Stimulated activated CD8-positive, alpha-beta memory T cell treated with anti-CD3 and anti-CD28 coated beads, Interleukin-12 subunit alpha, Interleukin-12 subunit beta, amount 100 ng/mL, for 4 hours (primary cell): ENCODE measurements around the gene ALOX12.
"Not testable (repeated sequence)": the region's sequence is repeated elsewhere in the genome, so short reads cannot be mapped to it uniquely, and the experiment has no call there.

Source experiments
- DNase-seq: peaks from one replicate; pipeline ENCODE4 v3.0.0-alpha.2; 2020; ENCODE audit warnings: low read depth

ALOX12 gene

GRCh38 chr17:6995500-6996255 lies at the start of gene ALOX12:
TSS of gene ALOX12 (plus strand) at chr17:6996049. CDS start at chr17:6996118, 69 bp downstream.
- no peak for DNase-seq

- no peak for DNase-seq
These were observed 48.1 kb upstream of the ALOX12 start for GRCh38 chr17:6947745-6948144.

GRCh38 chr17:6948562-6948961 lies 47.3 kb upstream of the ALOX12 start:
- DNase-seq, result no peak

- no peak for DNase-seq
These were observed 46.9 kb upstream of the ALOX12 start for GRCh38 chr17:6948976-6949375.

GRCh38 chr17:6950938-6951337 lies 44.9 kb upstream of the ALOX12 start:
- DNase-seq, result not testable (repeated sequence)

- DNase-seq, result no peak
These were observed 42.2 kb upstream of the ALOX12 start for GRCh38 chr17:6953689-6954088.

GRCh38 chr17:6959700-6960099 lies 36.1 kb upstream of the ALOX12 start:
- no peak for DNase-seq

- no peak for DNase-seq
These were observed 26.5 kb upstream of the ALOX12 start for GRCh38 chr17:6969323-6969726.

GRCh38 chr17:6970992-6971391 lies 24.9 kb upstream of the ALOX12 start:
- DNase-seq, result no peak

GRCh38 chr17:6979440-6979839 lies 16.4 kb upstream of the ALOX12 start:
- DNase-seq, result not testable (repeated sequence)

- DNase-seq, result no peak
These were observed 14.4 kb upstream of the ALOX12 start for GRCh38 chr17:6981426-6981825.

- DNase-seq, result no peak
These were observed 10.6 kb upstream of the ALOX12 start for GRCh38 chr17:6985266-6985665.

- DNase-seq, result no peak
These were observed 9.2 kb upstream of the ALOX12 start for GRCh38 chr17:6986676-6987075.

GRCh38 chr17:6989779-6990178 lies 6.1 kb upstream of the ALOX12 start:
- no peak for DNase-seq

GRCh38 chr17:6993613-6994056 lies 2.2 kb upstream of the ALOX12 start:
- DNase-seq, result not testable (repeated sequence)

- no peak for DNase-seq
These were observed 1.7 kb upstream of the ALOX12 start for GRCh38 chr17:6994118-6994598.

- no peak for DNase-seq
These were observed 1.1 kb upstream of the ALOX12 start for GRCh38 chr17:6994666-6995256.

GRCh38 chr17:6996256-6997011 lies 585 bp downstream of the ALOX12 start:
- no peak for DNase-seq

GRCh38 chr17:6997171-6997570 lies 1.3 kb downstream of the ALOX12 start:
- no peak for DNase-seq

- DNase-seq, result no peak
These were observed 3.1 kb downstream of the ALOX12 start for GRCh38 chr17:6998855-6999508.

- no peak for DNase-seq
These were observed 5.6 kb downstream of the ALOX12 start for GRCh38 chr17:7001318-7001961.
